ENCODE measurements around the gene FABP1.

Gene FABP1

DNA sequence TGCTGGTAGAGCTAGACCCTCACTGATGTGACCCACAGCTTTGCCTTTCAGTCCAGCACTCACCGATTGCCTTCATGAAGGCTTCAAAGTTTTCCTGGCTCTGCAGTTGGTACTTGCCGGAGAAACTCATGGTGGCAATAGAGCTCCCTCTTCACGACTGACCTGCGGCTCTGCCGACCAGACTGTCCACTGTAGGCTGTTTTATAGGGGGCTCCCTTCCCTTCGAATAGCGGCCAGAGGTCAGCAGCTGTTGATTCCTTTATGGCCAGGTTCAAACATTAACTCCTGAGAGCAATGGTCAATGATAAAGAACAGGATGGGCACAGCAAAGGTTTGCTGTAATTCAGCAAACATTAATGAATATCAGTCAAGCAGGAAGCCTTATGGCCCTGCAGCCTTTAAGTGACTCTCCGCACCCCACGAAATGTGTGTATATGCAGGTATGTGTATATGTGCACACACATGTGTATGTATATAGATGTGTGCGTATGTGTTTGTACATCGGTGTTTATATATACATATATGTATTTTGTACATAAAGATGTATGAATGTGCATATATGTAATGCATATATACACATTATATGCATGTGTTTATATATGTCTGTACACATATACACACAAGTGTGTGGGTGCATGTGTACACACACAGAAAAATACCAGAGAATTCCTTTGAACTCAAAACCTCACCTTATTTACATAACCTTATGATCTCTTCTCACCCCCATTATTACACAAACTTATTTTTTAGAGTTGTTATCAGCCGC lies at the start of gene FABP1:
FABP1 (minus strand) TSS at position 175 of the 766 bp plus-strand sequence; CDS start at position 130, 45 bp downstream.
- no peak for DNase-seq

DNA sequence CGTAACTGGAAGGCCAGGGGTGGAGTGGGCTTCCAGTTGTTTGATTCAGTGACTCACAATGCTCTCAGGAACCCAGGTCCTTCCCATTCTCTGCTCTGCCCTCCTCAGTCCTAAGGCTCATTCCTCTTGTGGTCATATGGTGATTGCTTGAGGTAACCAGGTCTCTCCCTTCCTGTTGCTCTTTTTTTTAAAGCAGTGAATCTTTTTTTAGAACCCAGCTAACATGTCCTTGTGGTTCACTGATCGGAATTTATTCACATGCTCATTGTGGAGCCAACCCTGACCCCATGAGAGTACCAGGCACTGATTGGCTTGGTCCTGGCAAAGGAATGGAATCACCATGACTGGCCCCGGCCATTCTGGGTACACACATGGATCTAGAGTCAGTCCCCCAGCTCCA lies 49.7 kb upstream of the FABP1 start:
- no peak for DNase-seq

DNA sequence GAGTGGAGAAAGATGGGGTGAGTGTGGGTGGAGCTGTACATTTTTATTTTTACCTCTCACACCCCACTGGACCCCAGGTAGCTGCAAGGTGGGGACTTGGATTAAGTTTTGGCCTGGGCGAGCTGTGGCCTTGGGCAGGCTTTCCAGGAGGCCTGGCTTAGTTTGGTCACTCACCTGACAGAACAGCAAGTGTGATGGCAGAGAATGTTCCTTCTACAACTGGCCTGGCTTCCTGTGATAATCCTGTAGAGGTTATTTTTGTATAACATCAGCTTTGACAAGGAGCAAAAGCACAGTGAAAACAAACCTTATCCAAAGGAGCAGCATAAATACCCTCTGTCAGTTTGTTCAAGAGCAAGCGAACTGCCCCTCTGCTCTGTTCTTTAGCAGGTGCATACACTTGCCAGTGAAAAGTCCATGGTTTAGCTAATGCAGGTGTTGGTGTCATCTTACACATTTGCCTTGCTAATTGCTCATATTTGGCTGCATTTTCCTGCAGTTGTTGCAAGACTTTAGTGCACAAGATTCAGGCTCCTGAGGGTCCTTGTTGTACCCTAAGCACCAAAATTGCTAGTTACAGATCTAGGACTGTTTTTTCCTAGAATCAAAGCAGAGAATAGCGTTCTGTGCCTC lies 48.6 kb upstream of the FABP1 start:
- DNase-seq, result no peak

DNA sequence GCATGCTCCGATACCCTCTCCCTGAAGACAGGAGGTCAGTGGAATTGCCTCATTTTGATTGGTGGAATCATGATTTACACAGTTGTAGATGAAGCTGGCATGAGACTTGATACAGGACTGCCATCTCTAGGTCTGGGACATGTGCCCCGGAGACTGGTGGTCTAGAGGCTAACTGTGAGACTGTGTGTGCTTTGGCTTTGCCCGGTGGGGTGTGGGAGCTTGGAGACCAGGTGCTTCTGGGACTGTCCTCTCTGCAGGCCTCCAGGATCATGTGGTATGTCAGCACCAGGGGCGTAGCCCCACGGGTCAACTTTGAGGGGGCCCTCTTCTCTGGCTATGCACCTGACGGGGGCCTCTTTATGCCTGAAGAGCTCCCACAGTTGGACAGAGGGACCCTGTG lies 45.0 kb upstream of the FABP1 start:
- DNase-seq, result no peak

DNA sequence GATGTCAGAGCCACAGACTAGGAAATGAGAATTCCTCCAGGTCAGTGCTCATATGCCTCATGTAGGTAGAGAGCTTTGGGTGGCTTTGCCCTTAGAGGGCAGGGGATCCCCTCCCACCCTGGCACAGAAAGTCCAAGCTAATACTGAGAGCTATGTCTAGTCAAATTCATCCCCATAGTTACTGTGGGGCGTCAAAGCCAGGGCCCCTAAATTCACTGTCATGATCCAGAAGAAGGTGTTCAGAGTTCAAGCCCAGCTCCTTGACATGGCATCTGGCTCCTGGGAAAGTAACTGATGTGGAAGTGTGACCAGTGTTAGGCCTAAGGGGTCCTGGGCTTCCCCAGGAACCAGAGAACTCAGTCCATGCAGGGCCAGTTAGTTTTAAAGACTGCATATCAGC lies 44.1 kb upstream of the FABP1 start:
- DNase-seq, result no peak

DNA sequence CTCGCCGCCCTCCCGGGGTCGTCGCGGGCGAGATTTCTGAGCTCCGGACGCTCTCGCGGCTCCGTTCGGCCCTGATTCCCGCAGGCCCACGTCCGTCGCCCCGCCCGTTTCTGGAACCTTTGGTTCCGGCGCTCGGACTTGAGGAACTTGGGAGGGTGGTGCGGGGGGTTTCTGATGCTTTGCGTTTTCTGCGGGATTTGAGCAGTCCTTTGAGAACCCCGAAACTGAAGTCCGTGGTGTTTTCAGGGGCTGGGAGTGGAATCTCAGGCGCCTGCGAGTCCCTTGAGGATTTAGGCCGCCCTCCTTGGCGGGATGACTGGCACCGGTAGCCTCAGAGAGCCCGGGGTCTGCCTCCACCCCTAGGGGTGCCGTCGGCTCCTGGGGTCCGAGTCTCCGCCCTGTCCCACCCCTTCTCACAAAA lies 42.6 kb upstream of the FABP1 start:
- peak in 1 of 2 donors; percentile 30 for DNase-seq

DNA sequence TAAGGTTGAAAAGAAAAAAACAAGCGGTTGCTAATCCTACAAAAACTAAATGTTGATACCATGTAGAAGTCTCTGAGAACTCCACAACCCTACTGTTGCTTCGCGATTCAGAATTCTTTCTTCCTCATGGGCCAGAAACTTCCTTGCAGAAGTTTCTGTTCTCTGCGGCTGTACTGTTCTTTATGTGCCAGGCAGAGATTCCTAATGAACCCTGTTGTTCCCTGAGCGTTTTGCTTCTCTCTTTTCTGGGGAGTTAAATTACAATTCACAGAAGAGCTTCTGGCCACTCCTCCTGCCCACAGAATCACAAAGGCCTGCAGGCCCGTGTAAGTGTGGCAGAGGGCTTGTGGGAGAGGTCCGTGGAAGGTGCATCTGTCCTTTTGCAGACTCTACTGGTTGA lies 40.5 kb upstream of the FABP1 start:
- no peak for DNase-seq

DNA sequence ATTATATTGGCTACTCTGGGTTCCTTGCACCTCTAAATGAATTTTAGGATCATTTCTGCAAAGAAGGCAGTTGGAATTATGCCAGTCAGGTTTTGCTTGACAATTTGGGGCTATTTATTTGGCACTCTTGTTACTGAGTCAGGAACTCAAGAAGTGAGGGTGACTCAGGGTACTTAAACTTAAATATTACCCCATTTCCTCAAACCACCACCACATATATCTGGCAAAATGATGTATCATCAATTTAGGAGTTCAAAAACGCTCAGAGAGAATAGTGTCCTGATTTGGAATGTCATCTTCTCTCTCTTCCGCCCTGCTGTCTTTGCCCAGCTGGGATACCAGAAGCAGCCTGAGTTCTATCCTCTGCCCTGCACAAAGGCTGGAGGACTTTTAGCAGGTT lies 39.9 kb upstream of the FABP1 start:
- no peak for DNase-seq

DNA sequence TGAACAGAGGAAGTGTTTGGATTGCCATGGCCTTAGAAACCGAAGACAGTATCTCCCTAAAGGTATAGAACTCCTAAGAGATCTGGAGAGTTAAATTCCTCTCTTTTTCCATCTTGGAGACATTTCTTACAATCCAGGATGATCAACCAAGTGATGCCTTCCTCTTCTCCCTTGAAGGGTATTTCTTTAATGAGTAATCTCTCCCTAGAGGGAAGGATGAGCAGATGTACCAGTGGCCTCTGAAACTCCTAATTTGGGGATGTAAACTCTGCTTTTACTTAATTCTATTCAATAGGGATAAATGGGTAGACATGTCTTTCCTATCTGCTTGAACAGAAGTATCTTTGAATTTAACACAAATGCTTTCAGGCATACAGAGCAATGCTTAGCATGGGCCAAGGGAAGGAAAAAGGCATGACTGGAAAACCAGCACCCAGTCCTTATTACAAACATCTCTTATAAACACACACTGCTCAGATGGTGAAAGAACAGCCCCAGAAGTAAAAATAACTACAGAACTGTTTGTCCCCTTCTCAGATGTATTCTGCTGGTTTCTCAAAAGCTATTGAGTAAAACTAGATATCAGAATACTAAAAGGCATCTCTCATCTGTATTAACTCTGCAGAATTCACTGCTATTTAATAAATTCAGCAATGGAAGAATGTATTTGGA lies 37.6 kb upstream of the FABP1 start:
- DNase-seq, result no peak

DNA sequence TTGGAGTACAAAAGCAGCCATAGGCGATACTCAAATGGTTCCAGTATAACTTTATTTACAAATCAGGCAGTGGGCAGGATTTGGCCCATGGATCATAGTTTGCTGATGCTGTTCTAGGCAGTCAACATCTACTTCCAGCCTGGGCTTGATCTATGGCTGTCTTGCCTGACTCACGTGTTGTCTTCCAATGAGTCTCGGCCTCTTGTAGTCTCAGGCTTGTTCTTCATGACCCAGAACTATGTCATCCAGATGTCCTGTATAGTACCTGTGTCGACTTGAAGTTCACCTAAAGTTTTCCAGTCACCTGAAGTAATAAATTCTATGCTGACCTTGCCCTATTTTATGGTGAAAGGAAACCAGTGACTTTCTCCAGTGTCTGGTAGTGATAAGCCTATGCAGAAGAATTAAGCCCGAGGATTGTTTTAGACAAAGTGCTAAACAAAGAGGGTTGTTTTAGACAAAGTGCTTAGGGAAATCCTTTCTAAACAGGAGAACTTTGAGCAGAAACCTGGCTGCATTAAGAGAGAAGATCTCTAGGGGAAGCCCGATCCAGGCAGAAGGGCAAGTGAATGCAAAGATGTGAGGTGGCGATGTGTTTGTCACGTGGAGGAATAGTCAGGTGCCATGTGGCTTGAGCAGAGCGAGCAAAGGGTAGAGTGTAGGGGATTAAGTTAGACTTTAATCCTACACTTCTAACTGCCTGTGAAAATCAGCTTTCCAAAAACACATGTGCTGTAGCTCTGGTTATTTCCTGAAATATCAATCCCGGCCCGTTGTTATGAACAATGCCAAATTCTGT lies 33.8 kb upstream of the FABP1 start:
- no peak for DNase-seq

DNA sequence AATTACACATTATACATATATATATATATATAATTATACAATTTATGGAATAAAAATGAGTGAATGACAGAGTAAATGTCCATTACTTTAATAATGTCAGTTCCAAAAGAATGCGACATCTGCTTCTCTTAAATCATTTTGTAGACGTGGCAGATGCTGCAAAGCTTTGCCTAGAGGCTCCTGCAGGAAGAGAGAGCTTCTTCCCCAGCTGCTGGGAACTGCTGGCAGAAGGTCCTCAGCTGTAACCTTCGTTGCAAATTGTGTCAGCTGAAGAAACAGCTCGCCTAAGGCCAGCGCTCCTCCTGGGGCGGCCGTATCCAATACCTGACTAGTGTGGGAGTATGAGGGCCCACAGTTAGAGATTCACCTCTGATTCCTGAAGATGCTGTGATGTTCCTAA lies 32.7 kb upstream of the FABP1 start:
- no peak for DNase-seq

DNA sequence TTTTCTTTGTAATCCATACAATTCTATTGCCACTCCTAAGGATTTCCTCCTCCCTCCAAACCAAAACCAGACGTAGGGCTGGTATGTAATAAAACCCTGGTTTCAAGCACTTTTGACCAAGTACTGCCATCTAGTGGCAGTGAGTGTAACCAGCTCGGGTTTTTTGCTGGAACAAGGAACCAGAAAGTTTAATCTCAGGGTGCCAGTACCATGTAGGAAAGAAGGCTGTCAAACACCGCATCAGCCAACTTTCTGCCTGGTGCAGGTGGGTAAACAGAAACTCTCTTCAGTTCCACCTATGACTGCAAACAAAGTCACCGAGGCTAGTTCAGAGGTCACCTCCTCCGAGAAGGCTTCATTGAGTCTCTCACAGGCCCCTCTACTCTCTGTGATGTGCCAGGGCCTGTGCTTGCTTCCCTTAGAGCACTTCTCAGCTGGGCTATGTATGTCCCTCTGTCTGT lies 32.1 kb upstream of the FABP1 start:
- DNase-seq, result peak; percentile 51 to 65

DNA sequence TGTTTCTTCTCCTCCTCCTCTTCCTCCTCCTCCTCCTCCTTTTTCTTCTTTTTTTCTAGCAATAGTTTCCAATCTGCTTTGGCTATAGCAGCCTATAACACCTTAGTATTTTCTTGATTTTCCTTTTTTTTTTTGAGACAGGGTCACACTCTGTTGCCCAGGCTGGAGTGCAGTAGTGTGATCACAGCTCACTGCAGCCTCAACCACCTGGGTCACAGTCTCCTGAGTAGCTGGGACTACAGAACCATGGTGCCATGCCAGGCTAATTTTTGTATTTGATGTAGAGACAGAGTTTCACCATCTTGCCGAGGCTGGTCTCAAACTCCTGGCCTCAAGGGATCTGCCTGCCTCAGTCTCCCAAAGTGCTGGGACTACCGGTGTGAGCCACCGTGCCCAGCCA lies 31.6 kb upstream of the FABP1 start:
- DNase-seq, result no peak

DNA sequence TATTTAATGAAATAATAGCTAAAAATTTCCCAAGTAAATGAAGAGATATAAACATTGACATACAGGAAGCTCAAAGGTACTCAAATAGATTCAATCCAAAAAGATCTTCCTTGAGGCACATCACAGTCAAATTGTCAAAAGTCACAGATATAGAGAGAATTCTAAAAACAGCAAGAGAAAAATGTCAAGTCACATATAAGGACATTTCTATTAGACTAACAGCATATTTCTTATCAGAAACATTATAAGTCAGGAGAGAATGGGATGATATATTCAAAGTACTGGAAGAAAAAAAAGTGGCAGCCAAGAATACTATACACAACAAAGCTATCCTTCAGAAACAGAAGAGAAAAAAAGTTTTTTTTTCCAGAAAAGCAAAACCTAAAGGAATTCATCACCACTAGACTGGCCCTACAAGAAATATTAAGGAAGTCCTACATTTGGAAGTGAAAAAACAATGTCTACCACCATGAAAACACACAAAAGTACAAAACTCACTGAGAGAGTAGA lies 21.1 kb upstream of the FABP1 start:
- no peak for DNase-seq

DNA sequence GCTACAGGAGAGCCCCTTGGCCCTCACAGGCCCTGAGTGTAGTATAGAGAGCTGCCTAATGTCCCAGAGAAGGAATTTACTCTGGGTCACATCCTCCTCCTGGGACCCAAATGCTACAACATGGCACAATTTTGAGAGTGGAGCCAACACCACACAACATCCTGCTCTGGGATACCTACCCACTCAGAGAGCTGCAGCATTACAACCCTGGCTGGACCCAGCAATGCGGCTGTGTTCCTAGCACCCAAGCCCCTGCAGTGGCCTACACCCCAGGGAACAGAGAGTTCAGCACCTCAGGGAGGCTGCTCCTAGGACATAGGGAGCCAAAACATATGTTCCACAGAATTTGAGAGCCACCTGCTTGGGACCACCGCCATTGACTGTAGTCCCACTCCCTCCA lies 19.3 kb upstream of the FABP1 start:
- no peak for DNase-seq

DNA sequence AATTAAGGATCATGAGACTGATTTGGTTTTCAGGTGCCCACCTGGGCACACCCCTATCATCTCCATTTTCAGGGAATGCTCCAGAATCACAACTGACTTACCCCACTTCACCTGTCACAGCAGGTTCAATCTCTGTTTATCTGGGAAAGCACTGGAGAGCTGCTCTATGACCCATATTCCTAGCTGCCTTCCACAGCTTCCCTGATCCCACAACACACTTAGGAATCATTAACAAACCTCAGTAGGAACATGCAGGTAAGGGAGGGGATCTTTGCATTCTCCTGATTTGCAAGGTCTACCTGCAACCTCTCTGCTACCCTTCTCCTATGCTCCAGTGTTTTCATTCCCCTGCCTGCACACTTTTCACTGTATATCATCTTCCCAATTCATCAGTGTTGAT lies 18.7 kb upstream of the FABP1 start:
- no peak for DNase-seq

DNA sequence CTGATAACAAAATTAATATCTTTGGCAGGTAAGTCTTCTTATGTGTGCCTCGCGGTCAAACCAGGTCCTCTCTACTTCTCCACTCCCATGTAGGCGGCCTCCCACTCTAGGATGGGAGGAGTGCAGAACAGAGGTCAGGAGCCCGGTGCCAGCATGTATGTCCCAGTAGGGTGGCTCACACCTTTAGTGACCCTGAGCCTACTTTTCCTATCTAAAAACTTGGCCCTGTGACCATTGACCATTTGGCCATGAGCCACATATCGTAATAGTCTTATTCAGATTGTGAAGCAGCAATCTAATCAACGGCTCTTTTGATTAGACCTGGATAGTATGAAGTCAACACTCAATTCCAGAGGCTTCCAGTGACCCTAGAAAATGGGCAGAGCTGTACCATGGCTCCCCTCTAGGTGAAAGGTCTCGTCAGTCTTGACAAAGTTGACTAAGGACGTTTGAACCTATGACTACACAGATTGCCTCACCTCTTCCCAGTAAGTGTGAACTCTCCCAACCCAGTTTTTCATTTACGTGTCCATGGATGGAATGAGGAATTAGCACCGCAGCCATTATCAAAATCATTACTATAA lies 17.1 kb upstream of the FABP1 start:
- DNase-seq, result no peak

DNA sequence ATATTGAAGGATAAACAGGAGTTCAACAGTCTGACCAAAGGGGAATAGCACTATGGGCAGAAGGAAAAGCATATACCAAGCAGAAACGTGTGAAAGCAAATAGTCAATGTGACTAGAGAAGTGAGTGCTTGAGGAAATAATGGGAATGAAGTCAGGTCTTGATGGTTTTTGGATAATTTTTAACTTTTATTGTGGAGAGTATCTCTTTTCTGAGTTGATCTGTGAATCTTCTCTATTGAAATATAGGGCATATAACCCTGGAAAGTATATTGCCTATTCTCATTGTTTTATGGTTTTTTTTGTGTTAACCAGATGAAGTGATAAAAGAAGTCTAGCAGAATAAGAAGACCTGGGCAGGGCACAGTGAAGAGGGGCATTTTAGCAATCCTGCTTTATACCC lies 16.4 kb upstream of the FABP1 start:
- no peak for DNase-seq

DNA sequence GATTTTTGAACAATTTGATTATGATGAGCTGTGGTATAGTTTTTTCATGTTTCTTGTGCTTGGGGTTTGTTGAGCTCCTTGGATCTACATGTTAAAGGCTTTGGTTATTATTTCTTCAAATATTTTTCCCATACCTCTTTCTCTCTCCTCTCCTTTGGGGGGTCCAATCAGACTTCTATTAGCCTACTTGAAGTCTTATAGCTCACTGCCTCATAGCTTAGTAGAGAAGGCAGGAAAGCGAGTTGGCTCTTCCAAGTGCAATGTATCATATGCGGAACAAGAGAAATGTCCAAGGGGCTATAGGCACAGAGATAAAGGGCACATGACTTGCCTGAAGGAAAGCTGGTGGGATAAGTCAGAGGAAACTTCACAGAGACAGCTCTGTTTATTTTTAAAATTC lies 14.1 kb upstream of the FABP1 start:
- DNase-seq, result no peak

DNA sequence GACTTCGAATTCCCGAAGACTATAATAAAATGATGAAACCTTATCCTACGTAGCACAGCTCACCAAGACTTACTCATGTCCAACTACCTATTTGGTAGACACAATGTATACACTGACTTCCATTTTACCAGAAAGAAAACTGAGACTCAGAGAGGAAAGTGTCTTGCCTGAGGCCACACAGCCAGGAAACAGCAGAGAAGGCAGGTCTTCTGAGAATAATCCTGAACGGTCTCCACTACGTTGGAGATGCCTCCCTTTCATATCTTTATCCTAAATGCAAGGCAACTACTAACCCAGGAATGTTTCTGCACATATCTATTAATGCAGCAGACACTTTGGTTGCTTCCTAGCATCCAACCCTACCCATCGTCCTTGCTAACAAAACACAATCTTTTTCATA lies 11.9 kb upstream of the FABP1 start:
- DNase-seq, result no peak

DNA sequence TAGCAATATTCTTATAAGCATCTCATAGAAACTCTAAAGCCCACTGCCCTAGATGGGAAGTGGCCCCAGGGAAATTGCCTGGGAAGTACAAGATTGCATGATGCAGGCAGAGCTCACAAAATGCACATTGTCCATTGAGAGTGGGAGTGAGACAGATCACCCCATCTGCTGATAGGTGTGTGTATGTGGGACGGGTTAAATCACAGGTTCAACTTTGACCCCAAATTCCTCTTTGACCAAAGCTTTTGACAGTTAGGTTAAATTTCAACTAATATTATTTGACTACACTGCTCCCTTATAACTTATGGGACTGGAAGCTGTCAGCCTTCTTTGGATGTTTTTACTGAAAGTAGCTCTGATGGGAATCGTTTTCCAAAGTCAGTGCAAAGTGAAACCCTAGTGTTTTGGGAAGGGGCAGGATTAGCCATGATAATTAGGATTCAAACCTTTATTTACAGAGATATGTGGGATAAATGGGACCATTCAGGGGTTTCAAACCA lies 11.4 kb upstream of the FABP1 start:
- no peak for DNase-seq

DNA sequence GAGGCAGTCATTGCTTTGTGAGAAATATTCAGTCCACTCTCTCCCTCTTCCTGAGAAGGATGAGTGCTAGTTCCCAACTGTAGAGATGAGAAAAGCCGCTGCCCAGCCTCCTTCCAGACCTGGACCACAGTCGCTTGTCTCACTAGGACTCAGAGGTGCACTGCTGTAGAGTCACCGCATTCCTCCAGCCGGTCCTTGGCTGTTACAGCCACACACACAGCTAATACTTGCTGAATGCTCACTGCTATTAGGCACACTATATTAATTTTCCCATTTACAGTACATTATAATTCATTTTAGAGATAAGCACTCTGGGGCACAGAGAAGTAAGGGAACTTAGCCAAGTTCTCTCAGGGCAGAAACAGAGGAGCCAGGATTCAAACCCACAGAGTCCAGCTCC lies 10.0 kb upstream of the FABP1 start:
- no peak for DNase-seq
